Stimulated activated CD4-positive, alpha-beta T cell treated with anti-CD3 and anti-CD28 coated beads, Interleukin-12 subunit alpha, Interleukin-12 subunit beta, amount 100 ng/mL, for 48 hours (primary cell): ENCODE measurements around the gene ECEL1.
A peak's percentile ranks its signal among the peaks of the same experiment; 100 is the strongest.
"Not testable (repeated sequence)": the region's sequence is repeated elsewhere in the genome, so short reads cannot be mapped to it uniquely, and the experiment has no call there.

Experiments
- DNase-seq, 3 donors: peaks; one replicate each; pipeline ENCODE4 v3.0.0-alpha.2; 2020; ENCODE audit warnings: low read depth in 2 of 3, low spot score in 1 of 3

The ECEL1 gene

GRCh38 chr2:232443669-232444408 is 43.8 kb downstream of the ECEL1 start:
- not testable (repeated sequence) for DNase-seq

- not testable (repeated sequence) for DNase-seq
These were observed 44.6 kb downstream of the ECEL1 start for GRCh38 chr2:232443047-232443446.

- DNase-seq: not testable (repeated sequence)
These were observed 45.2 kb downstream of the ECEL1 start for GRCh38 chr2:232442431-232442830.

GRCh38 chr2:232441922-232442321 is 45.7 kb downstream of the ECEL1 start:
- not testable (repeated sequence) for DNase-seq

GRCh38 chr2:232441147-232441651 is 46.4 kb downstream of the ECEL1 start:
- no peak for DNase-seq

- DNase-seq: peak; percentile 77 to 94 (median 81)
These were observed 47.2 kb downstream of the ECEL1 start for GRCh38 chr2:232440220-232441018.

- no peak for DNase-seq
These were observed 47.9 kb downstream of the ECEL1 start for GRCh38 chr2:232439758-232440135.

- DNase-seq: peak in 1 of 3 donors; percentile 27
These were observed 48.5 kb downstream of the ECEL1 start for GRCh38 chr2:232438951-232439757.

GRCh38 chr2:232438091-232438490 is 49.5 kb downstream of the ECEL1 start:
- no peak for DNase-seq

- no peak for DNase-seq
These were observed 50.5 kb downstream of the ECEL1 start for GRCh38 chr2:232437195-232437571.

- DNase-seq: no peak
These were observed 51.0 kb downstream of the ECEL1 start for GRCh38 chr2:232436381-232437194.

- DNase-seq: no peak
These were observed 51.8 kb downstream of the ECEL1 start for GRCh38 chr2:232435805-232436204.

GRCh38 chr2:232435375-232435648 is 52.3 kb downstream of the ECEL1 start:
- no peak for DNase-seq

GRCh38 chr2:232434563-232435374 is 52.9 kb downstream of the ECEL1 start:
- DNase-seq: no peak

GRCh38 chr2:232434091-232434490 is 53.5 kb downstream of the ECEL1 start:
- DNase-seq: no peak

- not testable (repeated sequence) for DNase-seq
These were observed 54.0 kb downstream of the ECEL1 start for GRCh38 chr2:232433622-232434021.

- no peak for DNase-seq
These were observed 54.9 kb downstream of the ECEL1 start for GRCh38 chr2:232432598-232433184.

GRCh38 chr2:232431705-232432590 is 55.7 kb downstream of the ECEL1 start:
- DNase-seq: no peak
